Lower leg skin (tissue), 3 donors: ENCODE measurements around the gene SLC25A17.

Source experiments
- POLR2A ChIP-seq, 2 donors: fragments of 450-650 bp; IDR thresholded peaks; one replicate each; pipeline ENCODE4 v1.6.1; 2016 to 2017; ENCODE audit warnings: antibody characterized with exemption in 2 of 2, mild to moderate bottlenecking in 1 of 2, moderate library complexity in 1 of 2
- TF ChIP-seq, protein P1 (sequence below), 3 donors: fragments of 450-650 bp; IDR thresholded peaks; one replicate each; pipeline ENCODE4 v1.5.1; 2016; ENCODE audit warnings: antibody characterized with exemption in 3 of 3, mild to moderate bottlenecking in 3 of 3, moderate library complexity in 2 of 3

DNA sequence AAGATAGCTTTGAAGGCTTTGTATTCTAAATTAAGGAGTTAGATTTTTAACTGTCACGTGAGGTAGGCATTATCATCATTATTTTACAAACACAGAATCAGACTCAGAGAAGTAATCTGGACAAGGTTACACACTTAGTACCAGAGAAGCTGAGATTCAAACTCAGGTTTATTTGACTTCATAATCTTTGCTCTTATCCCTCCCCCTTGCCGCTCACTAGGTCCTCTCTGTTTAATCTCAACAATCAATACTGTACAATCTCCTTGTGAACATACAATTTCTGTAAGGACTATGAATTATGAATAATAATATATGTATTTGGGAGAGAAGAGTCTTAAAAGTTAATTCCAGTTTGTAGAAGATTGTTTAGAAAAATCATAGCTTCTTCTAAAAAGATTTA lies 48.0 kb upstream of the SLC25A17 start:
- TF ChIP-seq, protein P1, sequence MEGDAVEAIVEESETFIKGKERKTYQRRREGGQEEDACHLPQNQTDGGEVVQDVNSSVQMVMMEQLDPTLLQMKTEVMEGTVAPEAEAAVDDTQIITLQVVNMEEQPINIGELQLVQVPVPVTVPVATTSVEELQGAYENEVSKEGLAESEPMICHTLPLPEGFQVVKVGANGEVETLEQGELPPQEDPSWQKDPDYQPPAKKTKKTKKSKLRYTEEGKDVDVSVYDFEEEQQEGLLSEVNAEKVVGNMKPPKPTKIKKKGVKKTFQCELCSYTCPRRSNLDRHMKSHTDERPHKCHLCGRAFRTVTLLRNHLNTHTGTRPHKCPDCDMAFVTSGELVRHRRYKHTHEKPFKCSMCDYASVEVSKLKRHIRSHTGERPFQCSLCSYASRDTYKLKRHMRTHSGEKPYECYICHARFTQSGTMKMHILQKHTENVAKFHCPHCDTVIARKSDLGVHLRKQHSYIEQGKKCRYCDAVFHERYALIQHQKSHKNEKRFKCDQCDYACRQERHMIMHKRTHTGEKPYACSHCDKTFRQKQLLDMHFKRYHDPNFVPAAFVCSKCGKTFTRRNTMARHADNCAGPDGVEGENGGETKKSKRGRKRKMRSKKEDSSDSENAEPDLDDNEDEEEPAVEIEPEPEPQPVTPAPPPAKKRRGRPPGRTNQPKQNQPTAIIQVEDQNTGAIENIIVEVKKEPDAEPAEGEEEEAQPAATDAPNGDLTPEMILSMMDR (IDR thresholded peaks at IDR 0.05): no peak
- TF ChIP-seq POLR2A (IDR thresholded peaks at IDR 0.05): no peak
